ENCODE measurements around the gene KCNJ15. TPM values are rescaled to one million over a fixed set of nuclear protein-coding genes. Genes with fewer than 3 reads are reported as not detected.
A peak's percentile ranks its signal among the peaks of the same experiment; 100 is the strongest.

KCNJ15 gene
- total RNA-seq, 1 experiment from 2014 or later, result 0.06 TPM

- no peak for DNase-seq (ENCODE audit: low spot score)
Measured at GRCh38 chr21:38354746-38355145, 98.0 kb downstream of the KCNJ15 start.

- no peak for DNase-seq (ENCODE audit: low spot score)
Measured at GRCh38 chr21:38355353-38355752, 98.6 kb downstream of the KCNJ15 start.

GRCh38 chr21:38355992-38356781 lies 99.4 kb downstream of the KCNJ15 start:
- DNase-seq (ENCODE audit: low spot score), result peak; percentile 82

Other genes starting within 250 kb of the KCNJ15 start
- gene ERG, start 241.5 kb downstream of the KCNJ15 start, total RNA-seq (2014; rRNA removed; shearing (Covaris generic)), result 0.15 and 0.25 TPM in 2 replicates